CD4-positive, alpha-beta T cell treated with Interleukin-10 for 1 hour (primary cell): ENCODE measurements around the gene SUSD4.

Experiments
- DNase-seq: peaks from one replicate; pipeline ENCODE4 v3.0.0-alpha.2; 2020

The SUSD4 gene

DNA sequence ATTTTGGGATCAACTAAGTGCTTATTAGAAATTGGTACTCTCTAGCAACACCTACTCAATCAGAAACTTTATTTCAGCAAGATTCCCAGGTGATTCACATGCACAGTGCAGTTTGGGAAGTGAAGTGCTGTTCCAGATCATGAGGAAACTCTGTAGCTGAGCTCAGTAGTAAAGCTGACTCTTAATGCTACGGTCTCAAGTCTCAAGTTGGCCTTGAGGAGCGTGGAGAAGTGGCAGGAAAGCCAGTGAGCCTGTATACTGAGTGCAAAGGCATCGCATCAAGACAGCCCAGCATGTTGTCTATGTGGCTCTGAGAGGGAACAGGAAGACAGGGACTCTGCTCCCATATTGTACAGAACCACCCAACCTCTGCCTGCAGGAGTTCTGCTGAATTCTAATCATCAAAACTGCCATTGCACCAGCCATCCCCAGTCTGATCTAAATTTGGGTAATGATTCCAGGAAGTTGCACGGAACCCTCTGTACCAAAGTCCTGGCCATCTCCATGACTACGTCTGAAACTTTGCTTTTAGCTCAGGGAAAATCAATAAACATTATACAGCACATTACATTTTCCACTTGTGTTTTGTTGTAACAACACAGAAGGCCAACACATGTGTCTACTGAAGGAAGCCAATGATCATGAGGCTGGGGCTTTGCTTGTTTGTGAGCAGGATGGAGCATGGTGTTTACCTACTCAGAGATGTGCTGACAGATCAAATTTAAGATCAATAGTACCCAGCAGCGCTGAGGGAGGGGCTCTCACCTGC is 115.8 kb downstream of the SUSD4 start:
- no peak for DNase-seq

DNA sequence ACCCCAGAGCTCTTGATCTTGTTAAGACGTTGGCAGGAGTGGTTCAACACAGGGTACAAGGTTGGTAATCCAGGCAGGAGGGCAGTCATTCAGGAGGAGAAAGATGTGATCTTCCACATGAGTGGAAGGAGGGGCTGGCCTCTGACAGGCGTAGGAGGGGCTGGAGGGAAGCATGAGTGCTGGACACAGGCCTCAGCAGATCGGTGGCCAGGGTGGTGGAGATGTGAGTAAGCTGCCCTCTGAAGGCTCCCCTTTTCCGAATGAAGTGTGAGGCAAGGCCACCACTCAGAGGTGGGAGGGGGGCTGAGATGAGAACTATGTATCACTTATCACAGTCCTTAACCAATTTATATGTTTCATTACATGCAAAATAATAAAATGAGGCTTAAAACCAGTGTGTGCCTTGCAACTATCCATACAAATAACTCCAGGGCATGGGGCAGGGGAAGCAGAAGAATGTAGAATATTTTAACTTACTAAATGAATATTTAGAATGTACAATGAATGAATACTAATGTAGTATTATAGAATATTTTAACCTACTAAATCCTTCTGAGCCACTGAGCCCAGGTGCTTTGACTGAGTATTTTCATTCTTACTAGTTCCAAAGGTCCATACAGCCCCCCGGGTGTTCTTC is 117.4 kb downstream of the SUSD4 start:
- DNase-seq = no peak

DNA sequence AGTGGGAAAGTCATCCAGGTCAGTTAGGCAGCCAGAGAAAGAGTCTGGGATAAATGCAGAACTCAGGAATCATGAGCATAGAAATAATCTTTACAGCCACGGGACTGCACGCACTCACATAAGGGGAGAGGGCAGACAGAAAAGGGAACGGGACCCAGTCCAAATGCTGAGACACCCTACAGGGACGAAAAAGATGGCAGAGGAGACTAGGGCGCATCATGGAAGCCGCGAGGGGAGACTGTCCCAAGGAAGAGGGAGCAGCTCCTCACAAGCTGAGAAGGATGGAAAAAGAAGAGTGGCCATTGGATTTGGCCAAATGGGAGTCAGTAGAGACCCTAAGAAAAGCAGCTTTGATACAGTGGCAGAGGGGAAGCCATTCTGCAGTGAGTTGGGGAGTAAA is 118.0 kb downstream of the SUSD4 start:
- DNase-seq = no peak

DNA sequence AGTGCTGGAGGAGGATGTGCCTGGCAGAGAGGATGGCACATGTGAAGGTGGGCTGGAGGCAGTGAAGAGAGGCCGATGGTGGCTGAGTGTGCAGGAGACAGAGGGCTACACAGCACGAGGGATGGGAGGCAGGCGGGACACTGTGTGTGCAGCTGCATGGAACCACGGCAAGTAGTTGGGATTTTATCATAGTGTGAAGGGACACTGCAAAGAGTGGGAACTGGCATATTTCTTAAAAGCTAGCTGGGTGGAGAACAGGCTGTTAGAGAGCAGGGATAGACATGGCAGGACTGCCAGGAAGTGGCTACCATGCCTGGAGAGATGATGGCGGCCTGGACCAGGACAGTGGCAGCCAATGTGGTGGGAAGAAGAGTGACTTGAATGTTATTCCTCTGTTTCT is 118.6 kb downstream of the SUSD4 start:
- no peak for DNase-seq

DNA sequence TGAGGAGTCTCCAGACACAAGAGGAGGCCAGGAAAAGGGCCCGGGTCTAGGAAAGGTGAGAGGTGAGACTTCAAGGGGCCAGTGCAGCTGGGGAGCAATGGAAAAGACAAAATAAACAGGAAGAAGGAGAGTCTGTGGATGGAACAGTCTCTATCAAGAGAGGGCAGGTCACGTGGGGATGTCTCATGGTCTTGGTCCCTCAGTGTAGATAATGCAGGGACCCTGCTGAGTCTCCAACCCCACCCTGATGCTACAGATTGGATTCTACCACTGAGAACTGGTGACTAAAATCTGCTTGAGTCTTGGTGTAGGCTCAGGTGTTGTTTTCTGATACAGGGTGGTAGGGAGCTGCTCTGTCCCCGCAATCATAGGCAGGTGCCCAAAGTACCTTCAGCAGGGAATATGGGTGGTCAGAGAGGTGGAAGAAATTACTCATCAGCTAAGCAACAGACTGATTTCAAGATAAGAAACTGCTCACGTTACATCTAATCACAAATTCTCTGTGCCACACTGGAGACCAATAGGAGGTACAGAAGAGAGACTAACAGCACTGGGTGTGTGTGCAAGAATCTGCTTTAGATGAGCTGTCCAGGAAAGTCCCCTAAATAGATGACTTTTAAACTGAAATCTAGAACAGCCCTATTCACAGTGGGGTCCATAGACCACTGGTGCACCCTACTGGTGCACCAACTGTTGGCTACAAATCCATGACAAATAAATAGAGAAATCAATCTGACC is 119.4 kb downstream of the SUSD4 start:
- peak; percentile 35 for DNase-seq

DNA sequence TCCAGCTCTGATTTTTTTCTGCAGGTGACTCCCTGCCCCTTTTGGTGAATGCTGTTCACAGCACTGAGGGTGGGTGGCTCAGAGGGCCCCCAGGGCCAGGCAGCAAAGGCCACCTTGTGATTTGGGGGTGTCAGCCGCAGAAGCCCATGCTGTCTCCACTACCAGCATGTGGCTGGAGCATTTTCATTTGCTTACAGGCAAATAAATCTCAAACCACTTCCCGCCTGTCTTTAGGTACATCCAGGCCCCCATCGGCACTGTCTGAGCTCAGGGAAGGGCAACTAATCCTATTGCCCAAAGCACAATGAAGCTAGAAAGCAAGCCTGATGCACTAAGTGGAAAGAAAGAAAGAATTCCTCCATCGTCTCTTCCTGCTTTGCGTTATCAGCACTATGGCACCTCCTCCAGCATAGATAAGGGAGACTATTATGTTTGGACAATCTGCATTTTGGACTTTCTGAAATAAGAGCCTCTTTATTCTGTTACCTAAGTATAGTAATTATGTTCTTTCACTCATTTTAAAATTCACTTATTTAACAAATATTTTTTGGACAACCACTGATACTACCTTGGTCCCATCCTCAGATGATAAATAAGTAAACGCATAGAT is 120.4 kb downstream of the SUSD4 start:
- no peak for DNase-seq

DNA sequence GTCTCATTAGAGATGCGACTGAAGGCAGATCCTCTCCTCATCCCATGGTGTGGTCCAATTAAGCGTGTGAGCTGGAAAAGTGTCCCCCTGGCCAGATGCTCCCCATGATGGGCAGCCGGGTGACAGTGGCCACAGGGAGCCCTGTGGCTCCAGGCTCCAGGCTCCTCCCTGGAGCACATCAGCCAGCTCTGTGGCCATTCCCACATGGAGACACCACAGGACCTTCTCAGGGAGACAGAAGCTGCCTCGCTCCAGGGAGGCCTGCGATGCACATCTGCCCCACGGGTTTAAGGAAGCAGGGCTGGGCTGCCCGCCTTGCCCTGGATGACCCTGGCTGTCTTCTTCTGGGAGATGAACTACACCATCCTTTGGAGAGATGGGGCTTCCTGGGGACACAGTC is 121.0 kb downstream of the SUSD4 start:
- DNase-seq = no peak

DNA sequence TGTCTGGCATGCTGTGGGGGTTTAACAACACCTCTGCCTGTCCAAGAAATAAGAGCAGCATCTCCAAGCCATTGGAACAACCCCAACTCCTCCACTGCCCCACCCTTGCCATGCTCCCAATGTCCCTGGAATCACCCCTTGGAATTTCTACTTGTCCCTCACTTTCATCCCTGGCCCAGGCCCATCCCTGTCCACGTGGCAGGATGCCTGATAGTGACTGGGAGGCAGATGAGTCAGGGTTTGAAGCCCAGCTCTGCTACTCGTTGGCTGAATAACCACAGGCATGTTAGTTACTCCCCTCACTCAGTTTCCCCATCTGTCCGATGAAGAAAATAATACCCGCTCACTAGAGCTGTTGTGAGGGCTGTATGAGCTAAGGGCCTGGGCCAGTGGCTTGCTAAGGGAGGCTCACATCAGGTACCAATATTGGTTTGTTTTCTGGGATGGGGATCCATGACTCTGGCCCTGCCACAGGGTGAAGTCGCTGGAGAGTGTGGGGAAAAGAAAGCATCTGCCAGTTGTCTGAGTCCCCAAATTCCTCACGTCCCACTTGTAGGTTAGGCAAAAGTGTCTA is 121.5 kb downstream of the SUSD4 start:
- DNase-seq = no peak

DNA sequence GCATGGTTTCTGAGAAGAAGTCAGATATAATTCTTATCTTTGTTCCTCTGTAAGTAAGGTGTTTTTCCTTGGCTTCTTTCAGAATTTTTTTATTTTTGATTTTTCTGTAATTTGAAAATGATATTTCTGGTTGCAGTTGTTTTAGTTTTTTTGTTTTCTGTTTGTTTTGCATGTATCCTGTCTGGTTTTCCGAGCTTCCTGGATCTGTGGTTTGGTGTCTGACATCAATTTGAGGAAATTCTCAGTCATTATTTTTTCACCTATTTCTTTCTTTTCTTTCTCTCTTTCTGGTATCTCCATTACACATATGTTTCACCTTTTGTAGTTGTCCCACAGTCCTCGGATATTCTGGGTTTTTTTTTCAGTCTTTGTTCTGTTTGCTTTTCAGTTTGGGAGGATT is 123.9 kb downstream of the SUSD4 start:
- DNase-seq = no peak

DNA sequence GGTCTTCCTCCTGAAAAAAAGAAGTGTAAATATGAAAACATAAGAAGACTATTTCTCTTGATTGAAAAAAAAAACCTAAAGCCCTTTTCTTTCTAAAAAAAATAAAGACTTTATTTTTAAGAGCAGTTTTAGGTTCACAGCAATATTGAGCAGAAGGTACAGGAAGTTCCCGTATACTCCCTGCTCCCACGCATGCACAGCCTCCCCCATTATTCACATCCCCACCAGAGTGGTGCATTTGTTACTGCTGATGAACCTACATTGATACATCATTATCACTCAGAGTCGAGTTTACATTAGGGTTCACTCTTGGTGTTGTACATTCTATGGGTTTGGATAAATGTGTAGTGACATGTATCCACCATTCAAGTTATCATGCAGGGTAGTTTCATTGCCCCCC is 128.9 kb downstream of the SUSD4 start:
- no peak for DNase-seq

DNA sequence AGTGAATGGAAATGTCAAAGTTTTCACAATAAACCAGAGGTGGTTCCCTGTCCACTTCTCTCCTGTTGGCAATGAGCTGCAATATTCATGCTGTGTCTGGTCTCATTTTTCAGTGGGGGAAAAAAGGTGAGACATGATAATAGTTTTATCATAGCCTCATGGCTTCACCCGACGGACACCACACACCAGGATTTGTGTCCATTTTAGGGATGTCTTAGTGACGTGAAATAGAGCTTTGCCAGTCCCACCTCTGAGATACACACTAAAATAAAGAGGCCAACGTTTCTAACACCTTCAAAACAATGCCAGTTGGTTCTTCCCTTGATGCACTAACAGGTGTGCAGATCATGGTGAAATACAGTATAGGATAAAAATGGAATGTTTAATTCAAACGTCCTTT is 129.4 kb downstream of the SUSD4 start:
- DNase-seq = no peak

DNA sequence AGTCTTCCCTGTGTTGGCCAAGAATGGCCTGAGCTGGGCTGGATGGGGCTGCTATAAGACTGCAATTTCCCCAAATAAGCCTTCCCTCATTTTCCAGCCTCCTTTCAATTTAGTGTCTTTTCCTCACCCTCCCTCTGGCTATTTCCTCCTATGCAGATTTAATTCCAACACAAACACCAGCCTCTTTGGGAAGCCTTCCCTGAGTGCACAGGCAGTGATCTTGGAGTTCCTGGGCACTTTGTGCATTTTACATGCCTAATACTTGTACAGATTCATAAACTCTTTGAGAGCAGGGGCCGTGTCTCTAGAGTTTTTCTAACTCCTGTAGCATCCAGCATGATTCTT is 129.8 kb downstream of the SUSD4 start:
- DNase-seq = no peak

DNA sequence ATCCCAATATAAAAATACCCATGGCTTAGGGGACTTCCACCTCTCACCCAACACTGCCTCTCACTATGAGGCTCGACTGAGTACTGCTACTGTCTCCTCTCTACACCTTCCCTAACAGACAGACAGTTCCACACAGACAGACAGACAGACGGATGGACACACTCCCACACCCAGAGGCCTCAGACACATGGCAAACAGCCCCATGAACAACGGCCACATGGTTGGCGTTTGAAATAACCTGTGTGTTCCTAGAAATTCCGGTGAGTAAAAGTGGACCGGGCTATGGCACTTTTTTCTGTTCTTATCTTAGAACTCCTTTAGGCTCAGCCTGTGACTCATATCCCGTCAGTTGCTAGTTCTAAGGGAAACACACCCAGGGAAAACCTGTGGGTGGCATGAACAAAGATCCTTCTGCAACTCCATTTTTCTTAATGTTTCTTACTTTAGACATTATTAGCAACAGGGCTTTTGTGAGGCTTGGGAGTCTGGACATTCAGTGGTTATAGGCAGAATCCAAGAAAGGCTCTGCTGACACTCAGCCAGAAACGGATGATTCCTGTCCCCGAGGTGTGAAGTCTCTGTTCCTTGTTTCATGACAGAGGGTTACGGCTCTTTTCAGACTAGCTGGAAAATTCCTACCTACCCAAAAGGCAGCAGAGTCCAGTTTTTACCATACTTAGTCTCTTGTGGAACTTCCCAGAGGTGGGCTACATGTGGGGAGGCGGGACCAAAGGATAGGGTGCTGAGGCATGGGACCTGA is 130.4 kb downstream of the SUSD4 start:
- DNase-seq = no peak

DNA sequence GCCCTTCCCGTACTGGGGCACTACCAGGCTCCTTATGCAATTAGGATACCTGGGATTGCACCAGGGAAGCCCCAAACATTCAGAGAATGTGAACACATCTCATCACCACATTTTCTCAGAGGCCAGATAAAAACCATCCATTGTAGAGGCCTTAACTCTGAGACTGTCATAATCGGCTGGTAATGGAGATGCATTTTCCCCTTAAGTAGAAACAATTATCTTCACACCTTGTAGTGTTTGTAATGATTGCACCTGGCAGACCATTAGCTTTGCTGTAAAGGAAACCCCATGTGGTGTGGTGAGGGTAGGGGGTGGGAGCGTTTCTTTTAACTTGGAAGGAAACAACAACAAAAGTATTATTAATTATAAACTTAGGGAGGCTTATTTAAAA is 131.0 kb downstream of the SUSD4 start:
- DNase-seq = peak; percentile 3

DNA sequence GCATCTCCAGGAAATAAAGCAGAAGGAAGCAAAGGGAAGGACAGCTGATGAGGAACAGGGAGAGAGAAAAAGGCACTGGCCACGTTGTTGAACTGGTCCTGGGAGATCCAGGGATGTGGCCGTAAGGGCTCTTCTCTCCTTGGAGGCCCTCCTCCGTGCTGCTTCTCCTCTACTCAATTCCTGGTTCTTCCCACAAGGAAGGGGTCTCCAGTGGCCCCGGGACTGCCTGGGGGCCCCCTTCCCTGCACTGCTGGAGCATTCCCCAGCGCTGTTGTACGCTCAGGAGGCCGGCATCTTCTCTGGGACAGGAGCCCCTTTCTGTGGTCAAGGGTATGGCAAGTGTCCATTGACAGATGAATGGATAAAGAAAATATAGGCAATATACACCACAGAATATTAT is 132.4 kb downstream of the SUSD4 start:
- no peak for DNase-seq

DNA sequence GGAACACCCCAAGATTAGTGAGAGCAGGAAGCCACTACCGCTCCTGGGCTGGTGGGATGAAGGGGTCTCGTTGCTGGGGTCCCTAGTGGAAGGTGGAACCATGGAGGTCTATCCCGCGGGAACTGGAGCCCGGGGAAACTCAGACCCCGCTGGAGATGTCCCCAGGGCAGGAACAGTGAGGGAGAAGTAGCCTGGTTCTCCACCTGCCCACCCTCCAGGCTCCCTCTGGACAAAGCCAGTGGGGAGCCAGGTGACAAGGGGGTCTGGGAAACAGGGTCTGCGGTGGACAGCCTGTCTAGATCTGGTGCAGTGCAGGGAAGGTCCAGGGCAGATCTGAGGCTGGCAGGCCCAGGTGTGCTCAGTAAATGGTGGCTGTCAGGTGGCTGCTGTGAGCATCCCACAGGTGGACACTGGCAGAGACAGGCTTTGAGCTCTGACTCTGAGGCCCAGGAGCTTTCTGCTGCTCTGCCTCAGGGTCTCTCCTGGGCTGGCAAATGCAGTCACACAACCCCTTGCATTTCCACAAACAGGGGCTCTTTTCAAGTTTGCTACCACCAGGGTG is 132.9 kb downstream of the SUSD4 start:
- DNase-seq = no peak

DNA sequence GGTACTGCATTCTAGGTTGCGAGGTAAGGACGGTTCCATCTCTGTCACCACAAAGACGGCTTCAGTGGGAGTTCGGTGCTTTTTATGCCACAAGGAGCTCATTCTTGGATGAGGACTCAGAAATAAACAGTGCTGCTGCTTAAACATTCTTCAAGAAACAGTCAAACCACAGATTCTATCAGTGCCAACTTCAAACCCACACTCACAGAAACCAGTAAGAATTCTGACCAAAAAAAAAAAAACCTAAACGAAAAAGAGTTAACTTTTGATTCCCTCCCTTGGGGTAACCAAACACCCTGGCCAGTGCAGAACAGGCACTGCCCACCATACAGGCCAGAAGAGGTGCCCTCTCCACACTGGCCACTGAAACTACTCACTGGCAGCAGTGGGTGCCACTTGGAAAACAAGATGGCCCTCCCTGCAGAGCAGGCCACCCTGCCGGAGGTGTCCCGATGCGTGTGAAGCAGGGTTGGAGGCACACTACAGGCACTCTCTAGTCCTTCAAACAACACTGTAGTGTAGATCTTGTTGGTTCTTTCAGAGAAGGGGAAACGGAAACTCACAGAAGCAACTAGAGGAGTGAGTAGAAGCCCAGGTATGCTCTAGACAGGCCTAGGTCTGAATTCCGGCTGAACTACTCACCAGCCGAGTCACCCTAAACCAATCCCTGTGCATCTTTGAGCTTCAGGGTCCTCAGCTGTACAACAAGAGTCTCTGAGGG is 133.7 kb downstream of the SUSD4 start:
- DNase-seq = peak; percentile 28

DNA sequence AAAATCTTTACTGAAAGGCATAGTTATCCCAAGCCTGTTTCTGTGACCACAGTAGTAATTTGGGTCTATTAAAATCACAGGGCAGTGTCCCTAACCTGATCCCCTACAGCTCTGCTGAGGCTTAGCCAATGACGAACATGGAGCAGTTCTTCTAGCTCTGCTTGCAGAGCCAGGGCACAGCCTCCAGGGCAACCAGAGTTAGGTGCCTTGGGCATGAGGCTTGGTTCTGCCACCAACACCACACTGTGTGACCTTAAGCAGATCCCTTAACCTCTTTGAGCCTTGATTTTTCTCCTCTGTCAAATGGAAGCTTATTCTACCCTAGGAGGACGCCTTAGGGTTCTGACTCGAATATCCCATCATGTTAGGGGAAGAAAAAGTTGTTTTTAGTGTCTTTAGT is 134.2 kb downstream of the SUSD4 start:
- DNase-seq = no peak

DNA sequence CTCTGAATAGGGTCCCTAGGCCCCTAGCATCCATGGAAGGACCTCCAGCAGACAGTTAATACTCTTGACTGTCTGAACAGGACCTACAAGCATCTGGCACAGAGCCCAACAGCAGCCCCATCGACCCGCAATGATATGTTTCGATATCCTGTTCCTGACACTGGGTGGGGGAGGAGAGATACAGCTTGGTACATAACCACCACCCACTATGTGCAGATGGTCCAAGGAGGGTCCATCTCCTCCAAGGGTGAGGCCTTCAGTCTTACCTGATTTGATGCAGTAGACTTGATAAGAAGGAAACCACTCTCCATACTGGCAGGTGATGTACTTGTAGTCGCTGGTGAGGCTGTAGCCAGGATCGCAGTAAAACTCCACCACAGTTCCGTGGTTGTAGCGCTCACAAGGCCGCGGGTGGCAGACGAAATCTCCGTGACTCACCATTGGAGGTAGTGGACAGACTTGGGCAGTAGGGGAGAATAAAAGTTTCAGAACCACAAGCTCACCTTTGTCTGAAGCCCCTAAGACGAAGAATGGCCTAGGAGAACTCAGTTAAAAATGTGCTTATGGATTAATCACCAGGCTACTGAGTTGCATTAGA is 134.9 kb downstream of the SUSD4 start:
- no peak for DNase-seq

DNA sequence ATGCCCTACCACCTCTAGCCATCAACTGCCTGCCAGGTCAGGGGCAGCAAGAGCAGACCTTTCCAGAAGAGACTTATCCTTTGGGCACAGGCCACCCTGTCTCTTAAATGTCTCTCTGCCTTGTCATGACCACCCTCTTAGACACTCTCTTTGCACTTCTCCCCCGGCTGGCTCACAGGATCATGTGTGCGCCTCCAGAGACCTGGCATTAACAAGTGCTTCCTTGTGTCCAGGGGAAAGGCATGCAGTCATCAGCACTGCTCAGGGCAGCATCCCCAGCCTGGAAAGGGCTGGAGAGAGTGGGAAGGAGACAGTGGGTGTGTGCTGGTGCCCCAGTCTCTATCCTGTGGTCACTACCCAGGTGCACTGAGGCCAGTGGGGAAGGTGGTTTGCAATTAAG is 135.8 kb downstream of the SUSD4 start:
- DNase-seq = no peak

DNA sequence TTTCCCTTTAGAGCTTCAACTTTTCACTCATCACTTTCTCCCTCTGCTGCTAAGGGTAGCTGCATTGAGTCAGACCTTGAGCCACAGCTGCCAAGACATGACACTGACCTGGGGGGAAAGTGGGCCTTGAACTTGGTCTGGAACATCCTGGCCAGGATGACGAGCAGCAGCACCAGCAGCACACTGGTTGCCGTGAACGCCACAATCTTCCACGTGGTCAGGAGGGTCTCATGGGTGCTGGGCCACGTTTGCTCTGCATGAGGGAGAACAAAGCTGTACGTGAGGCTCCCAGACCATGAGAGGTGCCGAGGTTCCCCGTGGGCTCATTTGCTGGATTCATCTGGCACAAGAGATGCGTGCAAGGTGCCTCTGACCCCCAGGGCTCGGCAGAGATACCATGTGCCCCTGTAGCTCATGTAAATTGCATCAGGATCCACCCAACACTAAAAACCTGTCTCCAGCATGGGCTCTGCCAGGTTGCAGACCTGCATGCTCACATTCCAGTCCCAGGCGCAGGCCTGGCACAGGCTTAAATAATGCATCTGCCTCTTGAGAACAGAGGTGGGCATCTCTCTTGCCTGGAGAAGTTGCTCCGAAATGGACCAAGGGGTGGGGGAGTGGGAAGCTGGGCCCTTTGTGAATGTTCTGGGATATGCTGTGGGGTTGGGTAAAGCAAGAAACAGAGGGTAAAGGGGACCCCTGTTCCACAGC is 136.3 kb downstream of the SUSD4 start:
- DNase-seq = no peak
